Caco-2 (cell line): Measurements from ENCODE around the gene PDGFRB. TPM values are rescaled to one million over a fixed set of nuclear protein-coding genes. Genes with fewer than 3 reads are reported as not detected.

Source experiments
- BruUV-seq: library from RNA; stranded (reverse); fragments of 400-500 nt; replicated peaks from 2 replicates; lab custom pipeline; 2021; lab: Mats Ljungman, UMichigan
- CTCF ChIA-PET: fragments of 300-600 bp; sonication (Branson Sonifier 250); formaldehyde crosslinking; loops from one replicate; lab custom pipeline; 2022; ENCODE audit warnings: antibody characterized with exemption; lab: Charles Lee
- POLR2A ChIA-PET: fragments of 300-600 bp; sonication (Branson Sonifier 250); formaldehyde crosslinking; loops from one replicate; lab custom pipeline; 2022; ENCODE audit warnings: antibody characterized with exemption; lab: Charles Lee
- DNase-seq, 2 experiments: peaks; one replicate each; pipeline versions ENCODE4 v3.0.0 to v3.0.0-alpha.2; 2020 to 2022
- H3K27me3 ChIP-seq: replicated peaks from 2 replicates; pipeline ENCODE4 v1.6.0; 2011; ENCODE audit warnings: low read length; ENCODE audit not compliant: control insufficient read depth, insufficient read depth
- H3K36me3 ChIP-seq: 2 replicates; pipeline ENCODE4 v1.5.1; 2011; ENCODE audit warnings: low read length; ENCODE audit not compliant: control insufficient read depth, insufficient read depth
- H3K4me1 ChIP-seq: fragments of 250-450 bp; sonication (Bioruptor Pico); 2 replicates; pipeline ENCODE4 v1.5.1; 2020; ENCODE audit warnings: mild to moderate bottlenecking
- H3K4me3 ChIP-seq: 2 replicates; pipeline ENCODE4 v1.5.1; 2011; ENCODE audit warnings: low read depth, mild to moderate bottlenecking, control low read depth, low read length
- H3K9me3 ChIP-seq: fragments of 250-450 bp; sonication (Bioruptor Pico); 2 replicates; pipeline ENCODE4 v1.5.1; 2020; ENCODE audit warnings: mild to moderate bottlenecking, moderate library complexity
- H3K27ac Mint-ChIP-seq: one replicate; pipeline ENCODE4 v1.8.0; 2022; ENCODE audit warnings: mixed read lengths; ENCODE audit not compliant: unreplicated experiment
- H3K27me3 Mint-ChIP-seq: one replicate; pipeline ENCODE4 v1.8.0; 2022; ENCODE audit warnings: mixed read lengths; ENCODE audit not compliant: insufficient read depth, unreplicated experiment
- H3K36me3 Mint-ChIP-seq: one replicate; pipeline ENCODE4 v1.8.0; 2022; ENCODE audit warnings: mild to moderate bottlenecking, mixed read lengths; ENCODE audit not compliant: insufficient read depth, unreplicated experiment
- H3K4me1 Mint-ChIP-seq: one replicate; pipeline ENCODE4 v1.8.0; 2022; ENCODE audit warnings: low read depth, mixed read lengths; ENCODE audit not compliant: unreplicated experiment
- H3K4me3 Mint-ChIP-seq: one replicate; pipeline ENCODE4 v1.8.0; 2022; ENCODE audit warnings: mild to moderate bottlenecking, moderate library complexity, mixed read lengths; ENCODE audit not compliant: unreplicated experiment
- H3K9me3 Mint-ChIP-seq: one replicate; pipeline ENCODE4 v1.8.0; 2022; ENCODE audit warnings: mixed read lengths; ENCODE audit not compliant: unreplicated experiment
- intact Hi-C: fragments of 100-400 bp; cut with micrococcal nuclease; formaldehyde crosslinking; loops from one replicate; pipeline ENCODE4 v1.10.0; 2022; ENCODE audit not compliant: unreplicated experiment
- total RNA-seq: library from RNA; stranded (reverse); gene quantifications from 2 replicates; pipeline ENCODE4 v1.2.3, GENCODE V29; 2022
- TF ChIP-seq, protein P1 (sequence below), 2 experiments: fragments of 200-600 bp in 1 of 2; IDR thresholded peaks; 1 replicate in 1 of 2; 2 replicates in 1 of 2; pipeline versions ENCODE4 v1.5.1 to v1.8.0; 2011 to 2022; ENCODE audit warnings: antibody characterized with exemption in 1 of 2, control low read depth in 1 of 2, inconsistent platforms in 1 of 2, low read depth in 1 of 2, low read length in 1 of 2, mild to moderate bottlenecking in 1 of 2, moderate library complexity in 1 of 2; ENCODE audit not compliant: insufficient read depth in 1 of 2, severe bottlenecking in 1 of 2, unreplicated experiment in 1 of 2

PDGFRB gene
- total RNA-seq, 1 experiment from 2014 or later: 5.9 TPM

GRCh38 chr5:150068472-150068871 lies 87.2 kb downstream of the PDGFRB start:
- H3K4me1 Mint-ChIP-seq: no peaks in the 10 kb centered on the region
- H3K4me3 Mint-ChIP-seq: no peak overlapping the region
- Histone ChIP-seq H3K4me1 (no peaks in the 10 kb centered on the region), H3K4me3 (no peak overlapping the region), H3K9me3 (no peaks in the 10 kb centered on the region), H3K27me3 (no peaks in the 10 kb centered on the region), H3K36me3 (no peaks in the 10 kb centered on the region)
- no peaks in the 10 kb centered on the region for H3K36me3 Mint-ChIP-seq
- DNase-seq: no peak
- H3K27ac Mint-ChIP-seq: no peak overlapping the region
- no peaks in the 10 kb centered on the region for H3K9me3 Mint-ChIP-seq
- TF ChIP-seq, protein P1, sequence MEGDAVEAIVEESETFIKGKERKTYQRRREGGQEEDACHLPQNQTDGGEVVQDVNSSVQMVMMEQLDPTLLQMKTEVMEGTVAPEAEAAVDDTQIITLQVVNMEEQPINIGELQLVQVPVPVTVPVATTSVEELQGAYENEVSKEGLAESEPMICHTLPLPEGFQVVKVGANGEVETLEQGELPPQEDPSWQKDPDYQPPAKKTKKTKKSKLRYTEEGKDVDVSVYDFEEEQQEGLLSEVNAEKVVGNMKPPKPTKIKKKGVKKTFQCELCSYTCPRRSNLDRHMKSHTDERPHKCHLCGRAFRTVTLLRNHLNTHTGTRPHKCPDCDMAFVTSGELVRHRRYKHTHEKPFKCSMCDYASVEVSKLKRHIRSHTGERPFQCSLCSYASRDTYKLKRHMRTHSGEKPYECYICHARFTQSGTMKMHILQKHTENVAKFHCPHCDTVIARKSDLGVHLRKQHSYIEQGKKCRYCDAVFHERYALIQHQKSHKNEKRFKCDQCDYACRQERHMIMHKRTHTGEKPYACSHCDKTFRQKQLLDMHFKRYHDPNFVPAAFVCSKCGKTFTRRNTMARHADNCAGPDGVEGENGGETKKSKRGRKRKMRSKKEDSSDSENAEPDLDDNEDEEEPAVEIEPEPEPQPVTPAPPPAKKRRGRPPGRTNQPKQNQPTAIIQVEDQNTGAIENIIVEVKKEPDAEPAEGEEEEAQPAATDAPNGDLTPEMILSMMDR (IDR thresholded peaks at IDR 0.05; ENCODE audit: insufficient read depth in 1 of 2, low read depth in 1 of 2, low read length in 1 of 2, severe bottlenecking in 1 of 2, unreplicated experiment in 1 of 2): no peak
- no peaks in the 10 kb centered on the region for H3K27me3 Mint-ChIP-seq
- intact Hi-C loops: no loop called here
- ChIA-PET POLR2A (no interaction called here), CTCF (no interaction called here)
- no TSS peak for BruUV-seq

DNA sequence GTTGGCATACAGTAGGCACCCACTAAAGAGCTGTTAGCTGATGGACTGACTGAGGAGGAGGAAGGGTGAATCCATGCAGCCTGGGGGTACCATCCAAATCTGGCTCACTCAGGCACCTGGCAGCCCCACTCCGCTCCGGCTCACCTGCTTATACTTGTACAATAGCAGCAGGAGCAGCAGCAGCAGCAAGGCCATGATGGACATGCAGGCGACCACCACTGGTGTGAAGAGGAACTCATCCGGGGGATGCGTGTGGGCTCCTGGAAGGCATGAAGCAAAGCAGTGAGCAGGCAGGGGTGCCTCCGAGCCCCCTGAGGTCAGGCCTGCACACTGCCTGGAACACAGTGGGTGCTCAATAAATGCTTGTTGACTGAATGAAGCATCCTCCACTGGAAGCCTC lies 87.6 kb downstream of the PDGFRB start:
- H3K9me3 Mint-ChIP-seq: no peaks in the 10 kb centered on the region
- POLR2A ChIA-PET: no interaction called here
- TF ChIP-seq, protein P1 (IDR thresholded peaks at IDR 0.05; ENCODE audit: insufficient read depth in 1 of 2, low read depth in 1 of 2, low read length in 1 of 2, severe bottlenecking in 1 of 2, unreplicated experiment in 1 of 2): no peak

GRCh38 chr5:150067405-150067960 lies 88.2 kb downstream of the PDGFRB start:
- Histone ChIP-seq H3K4me3 (no peak overlapping the region), H3K9me3 (no peaks in the 10 kb centered on the region), H3K36me3 (no peaks in the 10 kb centered on the region), H3K27me3 (no peaks in the 10 kb centered on the region), H3K4me1 (peaks cover 2% of the 10 kb centered on the region; the same call in 1 of the 2 replicates)
- intact Hi-C loops: no loop called here
- Mint-ChIP-seq H3K27me3 (no peaks in the 10 kb centered on the region), H3K36me3 (no peaks in the 10 kb centered on the region), H3K9me3 (no peaks in the 10 kb centered on the region), H3K4me3 (no peak overlapping the region), H3K4me1 (peaks cover 3% of the 10 kb centered on the region), H3K27ac (no peak overlapping the region)
- TF ChIP-seq, protein P1 (IDR thresholded peaks at IDR 0.05; ENCODE audit: insufficient read depth in 1 of 2, low read depth in 1 of 2, low read length in 1 of 2, severe bottlenecking in 1 of 2, unreplicated experiment in 1 of 2): no peak
- no TSS peak for BruUV-seq
- ChIA-PET POLR2A (no interaction called here), CTCF (no interaction called here)
- no peak for DNase-seq

More for the DNA sequence above, 87.6 kb downstream of the PDGFRB start:
- H3K4me1 Mint-ChIP-seq: no peaks in the 10 kb centered on the region
- CTCF ChIA-PET: no interaction called here
- H3K36me3 Mint-ChIP-seq: no peaks in the 10 kb centered on the region
- no peak overlapping the region for H3K4me3 ChIP-seq
- H3K36me3 ChIP-seq: no peaks in the 10 kb centered on the region
- H3K4me1 ChIP-seq: no peaks in the 10 kb centered on the region
- no peak for DNase-seq
- no peaks in the 10 kb centered on the region for H3K27me3 Mint-ChIP-seq
- no peaks in the 10 kb centered on the region for H3K9me3 ChIP-seq
- intact Hi-C loops: no loop called here
- no peak overlapping the region for H3K4me3 Mint-ChIP-seq
- no peak overlapping the region for H3K27ac Mint-ChIP-seq
- no TSS peak for BruUV-seq
- no peaks in the 10 kb centered on the region for H3K27me3 ChIP-seq
